Effector memory CD4-positive, alpha-beta T cell (primary cell): Measurements from ENCODE around the gene PHF11.

Source experiments
- DNase-seq, 3 donors: peaks; one replicate each; pipeline ENCODE4 v3.0.0-alpha.2; 2020
- H3K27ac ChIP-seq: 2 replicates; pipeline ENCODE4 v1.7.0; 2013; ENCODE audit warnings: mild to moderate bottlenecking, low read length, moderate library complexity; ENCODE audit not compliant: insufficient read depth, poor library complexity, severe bottlenecking
- H3K27me3 ChIP-seq: replicated peaks from 2 replicates; pipeline ENCODE4 v1.7.0; 2013; ENCODE audit warnings: mild to moderate bottlenecking, low read length; ENCODE audit not compliant: insufficient read depth, control insufficient read depth, poor library complexity, severe bottlenecking
- H3K36me3 ChIP-seq: 2 replicates; pipeline ENCODE4 v1.7.0; 2013; ENCODE audit warnings: mild to moderate bottlenecking, low read length, moderate library complexity; ENCODE audit not compliant: control insufficient read depth, insufficient read depth
- H3K4me1 ChIP-seq: 2 replicates; pipeline ENCODE4 v1.7.0; 2013; ENCODE audit warnings: low read length, mild to moderate bottlenecking; ENCODE audit not compliant: control insufficient read depth, insufficient read depth, poor library complexity, severe bottlenecking
- H3K4me3 ChIP-seq: 2 replicates; pipeline ENCODE4 v1.7.0; 2013; ENCODE audit warnings: low read length, low read depth, mild to moderate bottlenecking; ENCODE audit not compliant: insufficient read depth, poor library complexity, severe bottlenecking
- H3K9me3 ChIP-seq: 2 replicates; pipeline ENCODE4 v1.7.0; 2013; ENCODE audit warnings: mild to moderate bottlenecking, low read length, moderate library complexity; ENCODE audit not compliant: control insufficient read depth

PHF11 gene

DNA sequence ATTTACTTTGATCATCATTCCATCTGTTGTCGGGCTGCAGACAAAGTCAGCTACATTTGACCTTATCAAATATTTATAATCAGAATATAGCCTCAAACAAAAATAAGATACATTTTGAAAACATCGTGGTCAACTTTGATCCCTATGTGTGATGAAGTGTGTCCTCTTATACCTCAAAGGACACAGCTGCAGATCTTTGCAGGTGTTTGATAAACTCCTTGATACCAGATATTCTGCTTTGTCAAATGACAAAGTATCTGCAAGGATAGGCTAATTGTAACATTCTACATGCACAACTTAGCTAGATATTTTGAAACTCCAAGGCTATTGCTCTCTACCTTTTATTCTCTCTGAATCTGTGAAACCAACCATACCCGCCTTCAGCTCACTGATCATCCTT lies 44.0 kb downstream of the PHF11 start:
- DNase-seq, result no peak
- H3K4me1 ChIP-seq, result no peaks in the 10 kb centered on the region
- no peak overlapping the region for H3K27ac ChIP-seq
- H3K27me3 ChIP-seq, result no peaks in the 10 kb centered on the region
- peaks cover 3% of the 10 kb centered on the region for H3K36me3 ChIP-seq
- H3K4me3 ChIP-seq, result no peak overlapping the region
- no peaks in the 10 kb centered on the region for H3K9me3 ChIP-seq

DNA sequence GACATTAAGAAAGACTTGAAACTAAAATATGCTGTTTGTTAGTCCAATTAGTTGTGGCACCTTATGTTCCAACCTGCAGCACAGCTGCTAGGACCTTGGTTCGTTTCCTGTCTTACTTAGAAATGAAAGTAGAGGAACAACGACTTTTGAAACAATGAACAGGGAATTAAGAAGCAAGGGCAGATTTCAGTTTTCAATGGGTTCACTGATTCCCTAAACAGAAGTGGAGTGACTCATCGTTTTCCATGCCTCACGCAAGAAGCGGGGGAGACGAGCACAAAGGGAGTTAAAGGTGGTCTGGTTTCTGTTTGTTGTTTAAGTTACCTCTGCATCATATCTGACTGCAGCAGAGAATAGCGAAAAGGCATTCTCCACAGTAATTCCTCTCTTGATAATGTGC lies 44.8 kb downstream of the PHF11 start:
- H3K27ac ChIP-seq, result peak overlapping the region; percentile 5
- H3K4me1 ChIP-seq, result no peaks in the 10 kb centered on the region
- peaks cover 3% of the 10 kb centered on the region for H3K36me3 ChIP-seq
- peak overlapping the region; percentile 37 for H3K4me3 ChIP-seq
- H3K9me3 ChIP-seq, result no peaks in the 10 kb centered on the region
- H3K27me3 ChIP-seq, result no peaks in the 10 kb centered on the region
- no peak for DNase-seq

DNA sequence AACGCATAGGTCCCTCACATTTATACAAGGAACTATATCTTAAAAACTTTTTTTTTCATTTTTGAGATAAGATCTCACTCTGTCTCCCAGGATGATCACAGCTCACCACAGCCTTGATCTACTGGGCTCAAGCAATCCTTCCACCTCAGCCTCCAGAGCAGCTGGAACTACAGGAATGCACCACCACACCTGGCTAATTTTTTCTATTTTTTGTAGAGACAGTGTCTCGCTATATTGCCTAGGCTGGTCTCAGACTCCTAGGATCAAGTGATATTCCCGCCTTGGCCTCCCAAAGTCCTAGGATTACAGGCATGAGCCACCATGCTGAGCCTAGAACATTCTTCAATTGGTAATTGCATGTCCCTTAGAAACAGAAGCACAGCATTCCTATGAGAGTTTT lies 47.9 kb downstream of the PHF11 start:
- H3K9me3 ChIP-seq, result no peaks in the 10 kb centered on the region
- H3K27ac ChIP-seq, result no peak overlapping the region
- peaks cover 12% of the 10 kb centered on the region for H3K36me3 ChIP-seq
- H3K27me3 ChIP-seq, result no peaks in the 10 kb centered on the region
- no peaks in the 10 kb centered on the region for H3K4me1 ChIP-seq
- no peak overlapping the region for H3K4me3 ChIP-seq
- DNase-seq, result no peak

DNA sequence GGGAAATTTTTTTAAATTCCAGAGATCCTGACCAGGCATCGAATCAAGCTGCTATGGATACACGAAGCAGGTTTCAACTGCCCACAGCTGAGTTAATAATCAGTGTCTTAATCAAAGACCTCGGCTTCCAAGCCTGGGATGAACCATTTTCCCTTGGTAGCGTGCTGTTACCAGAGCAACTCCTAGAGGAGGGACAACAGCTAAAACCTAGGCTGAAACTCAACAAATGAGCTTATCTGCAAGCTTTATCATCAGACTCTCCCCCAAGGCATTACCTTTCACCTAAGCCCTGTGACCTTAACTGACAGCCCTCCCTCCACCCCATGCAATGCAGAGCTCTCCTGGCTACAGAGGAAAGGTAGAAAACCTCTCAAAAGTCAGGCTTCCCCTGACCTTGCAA lies 49.9 kb downstream of the PHF11 start:
- no peak for DNase-seq
- Histone ChIP-seq H3K9me3 (no peaks in the 10 kb centered on the region), H3K27ac (no peak overlapping the region), H3K36me3 (peaks cover 18% of the 10 kb centered on the region), H3K4me1 (no peaks in the 10 kb centered on the region), H3K4me3 (no peak overlapping the region), H3K27me3 (no peaks in the 10 kb centered on the region)

DNA sequence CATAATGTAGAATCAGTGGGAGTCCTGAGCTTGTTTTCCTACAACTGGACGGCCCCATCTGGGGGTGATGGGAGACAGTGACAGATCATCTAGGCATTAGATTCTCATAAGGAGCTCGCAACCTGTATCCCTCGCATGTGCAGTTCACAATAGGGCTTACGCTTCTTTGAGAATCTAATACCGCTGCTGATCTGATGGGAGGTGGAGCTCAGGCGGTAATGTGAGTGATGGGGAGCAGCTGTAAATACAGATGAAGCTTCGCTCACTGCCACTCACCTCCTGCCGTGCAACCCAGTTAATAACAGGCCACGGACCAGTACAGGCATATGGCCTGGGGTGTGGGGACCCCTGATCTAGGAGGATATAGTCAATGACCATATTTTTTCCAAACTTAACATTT lies 50.8 kb downstream of the PHF11 start:
- no peaks in the 10 kb centered on the region for H3K27me3 ChIP-seq
- H3K36me3 ChIP-seq, result peaks cover 21% of the 10 kb centered on the region
- H3K4me3 ChIP-seq, result no peak overlapping the region
- no peak for DNase-seq
- H3K4me1 ChIP-seq, result no peaks in the 10 kb centered on the region
- H3K27ac ChIP-seq, result no peak overlapping the region
- H3K9me3 ChIP-seq, result no peaks in the 10 kb centered on the region

DNA sequence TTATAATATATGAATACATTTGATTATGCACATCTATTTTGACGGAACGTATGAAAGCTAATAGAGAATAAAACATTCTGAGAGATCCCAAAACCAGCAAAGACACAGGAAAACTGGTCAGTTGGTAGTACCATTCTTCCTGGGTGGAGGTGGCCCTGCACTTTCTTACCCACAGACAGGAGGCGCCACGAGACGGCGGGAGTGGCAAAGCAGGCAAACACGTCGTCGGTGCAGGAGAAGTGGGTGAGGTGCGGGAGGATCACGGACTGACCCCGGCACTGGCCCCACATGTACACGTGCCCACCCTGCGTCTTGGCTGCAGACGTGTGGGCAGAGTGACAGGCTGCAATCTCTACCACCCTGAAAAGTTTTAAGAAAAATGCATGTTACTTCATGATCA lies 53.5 kb downstream of the PHF11 start:
- DNase-seq, result no peak
- Histone ChIP-seq H3K27me3 (no peaks in the 10 kb centered on the region), H3K36me3 (peaks cover 25% of the 10 kb centered on the region), H3K27ac (no peak overlapping the region), H3K9me3 (no peaks in the 10 kb centered on the region), H3K4me1 (no peaks in the 10 kb centered on the region), H3K4me3 (no peak overlapping the region)

DNA sequence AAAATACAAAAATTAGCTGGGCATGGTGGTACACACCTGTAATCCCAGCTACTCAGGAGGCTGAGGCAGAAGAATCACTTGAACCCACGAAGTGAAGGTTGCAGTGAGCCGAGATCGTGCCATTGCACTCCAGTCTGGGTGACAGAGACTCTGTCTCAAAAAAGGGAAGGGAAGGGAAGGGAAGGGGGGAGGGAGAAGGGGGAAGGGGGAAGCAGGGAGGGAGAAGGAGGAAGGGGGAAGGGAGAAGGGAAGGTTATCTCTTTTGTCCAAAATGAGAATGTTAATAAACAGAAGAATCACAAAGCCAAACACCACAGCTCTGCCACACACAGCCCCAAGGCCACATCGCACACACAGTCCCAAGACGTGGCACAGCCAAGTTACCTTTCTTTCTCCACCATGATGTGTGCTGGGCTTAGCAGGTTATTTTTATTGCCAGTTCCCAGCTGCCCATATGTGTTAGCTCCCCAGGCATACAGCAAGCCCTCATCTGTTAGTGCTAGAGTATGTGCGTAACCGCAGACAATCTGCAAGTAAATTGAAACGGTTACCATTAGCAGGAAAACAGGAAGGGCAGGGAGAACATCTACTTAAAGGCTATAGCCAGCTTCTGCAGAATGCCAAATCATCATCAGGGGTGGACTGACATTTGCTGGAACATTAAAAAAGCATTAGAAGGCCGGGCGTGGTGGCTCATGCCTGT lies 55.3 kb downstream of the PHF11 start:
- Histone ChIP-seq H3K27ac (no peak overlapping the region), H3K9me3 (no peaks in the 10 kb centered on the region), H3K4me3 (no peak overlapping the region), H3K36me3 (peaks cover 19% of the 10 kb centered on the region), H3K27me3 (no peaks in the 10 kb centered on the region), H3K4me1 (no peaks in the 10 kb centered on the region)
- no peak for DNase-seq

DNA sequence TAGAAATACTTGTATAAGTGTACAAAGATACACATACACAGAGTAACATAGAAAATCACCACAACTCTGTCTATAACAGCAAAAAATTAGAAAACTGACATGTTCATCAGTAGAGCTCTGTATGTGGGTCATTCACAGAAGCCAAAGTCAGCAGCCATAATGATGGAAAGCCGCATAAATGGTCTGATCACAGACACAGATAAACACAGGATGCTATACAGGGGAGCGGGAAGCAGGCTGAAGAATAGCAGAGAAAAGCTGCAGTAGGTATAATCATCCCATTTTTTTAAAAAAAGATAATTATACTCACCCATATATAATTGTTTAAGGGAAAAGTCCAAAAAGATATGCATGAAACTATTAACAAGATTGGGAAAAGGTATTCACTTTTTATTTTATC lies 58.1 kb downstream of the PHF11 start:
- H3K9me3 ChIP-seq, result no peaks in the 10 kb centered on the region
- H3K36me3 ChIP-seq, result peaks cover 18% of the 10 kb centered on the region
- DNase-seq, result no peak
- H3K4me3 ChIP-seq, result no peak overlapping the region
- no peak overlapping the region for H3K27ac ChIP-seq
- H3K4me1 ChIP-seq, result no peaks in the 10 kb centered on the region
- H3K27me3 ChIP-seq, result no peaks in the 10 kb centered on the region

DNA sequence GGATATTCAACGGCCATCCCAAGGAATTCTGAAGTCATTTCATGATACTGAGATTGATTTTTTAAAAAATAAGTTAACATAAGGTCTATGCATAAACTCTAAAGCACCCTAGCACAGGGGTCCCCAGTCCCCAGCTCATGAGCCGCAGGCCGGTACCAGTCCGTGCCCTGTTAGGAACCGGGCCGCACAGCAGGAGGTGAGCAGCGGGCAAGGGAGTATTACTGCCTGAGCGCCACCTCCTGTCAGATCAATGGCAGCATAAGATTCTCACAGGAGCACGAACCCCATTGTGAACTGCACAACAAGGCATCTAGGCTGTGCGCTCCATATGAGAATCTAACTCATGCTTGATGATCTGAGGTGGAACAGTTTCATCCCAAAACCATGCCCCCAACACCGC lies 58.6 kb downstream of the PHF11 start:
- no peak for DNase-seq
- Histone ChIP-seq H3K4me1 (no peaks in the 10 kb centered on the region), H3K4me3 (no peak overlapping the region), H3K36me3 (peaks cover 15% of the 10 kb centered on the region), H3K27ac (no peak overlapping the region), H3K27me3 (no peaks in the 10 kb centered on the region), H3K9me3 (no peaks in the 10 kb centered on the region)

DNA sequence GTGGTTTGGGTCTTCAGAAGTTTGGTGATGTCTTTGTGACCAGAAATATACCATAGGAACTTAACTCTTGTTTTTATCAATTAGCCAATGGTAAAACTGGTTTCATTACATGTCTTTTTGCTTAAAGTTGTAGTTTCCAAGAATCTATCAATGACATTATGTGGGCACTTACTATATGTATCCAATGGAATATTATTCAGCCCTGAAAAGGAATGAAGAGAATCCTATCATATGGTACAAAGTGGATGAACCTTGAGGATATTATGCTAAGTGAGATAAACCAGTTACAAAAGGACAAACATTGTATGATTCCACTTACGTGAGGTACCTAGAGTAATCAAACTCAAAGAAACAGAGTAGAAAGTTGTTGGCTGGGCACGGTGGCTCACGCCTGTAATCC lies 63.3 kb downstream of the PHF11 start:
- Histone ChIP-seq H3K9me3 (no peaks in the 10 kb centered on the region), H3K27me3 (no peaks in the 10 kb centered on the region), H3K4me1 (no peaks in the 10 kb centered on the region), H3K36me3 (peaks cover 17% of the 10 kb centered on the region), H3K4me3 (no peak overlapping the region), H3K27ac (no peak overlapping the region)
- DNase-seq, result no peak
